CMK (cell line): ENCODE results near the gene NFYB.
A peak's percentile ranks its signal among the peaks of the same experiment; 100 is the strongest.
"Not testable (repeated sequence)": the region's sequence is repeated elsewhere in the genome, so short reads cannot be mapped to it uniquely, and the experiment has no call there.

Experiments used
- DNase-seq: peaks from one replicate; pipeline ENCODE4 v3.0.0-alpha.2; 2010; ENCODE audit warnings: low read depth

NFYB gene

GRCh38 chr12:104137902-104138796 is at the start of gene NFYB:
NFYB (minus strand) TSS chr12:104138210; CDS start chr12:104135453, 2,757 bp downstream.
- DNase-seq, result peak; percentile 72

GRCh38 chr12:104187446-104188155 is 49.6 kb upstream of the NFYB start:
- DNase-seq, result no peak

- DNase-seq, result no peak
These were observed 45.4 kb upstream of the NFYB start for GRCh38 chr12:104183443-104183842.

- no peak for DNase-seq
These were observed 44.8 kb upstream of the NFYB start for GRCh38 chr12:104182621-104183378.

GRCh38 chr12:104182144-104182543 is 44.1 kb upstream of the NFYB start:
- no peak for DNase-seq

GRCh38 chr12:104181313-104181712 is 43.3 kb upstream of the NFYB start:
- DNase-seq, result no peak

- DNase-seq, result no peak
These were observed 42.4 kb upstream of the NFYB start for GRCh38 chr12:104180374-104180773.

GRCh38 chr12:104177663-104178501 is 39.9 kb upstream of the NFYB start:
- DNase-seq, result no peak

GRCh38 chr12:104177336-104177662 is 39.3 kb upstream of the NFYB start:
- DNase-seq, result no peak

- DNase-seq, result no peak
These were observed 37.8 kb upstream of the NFYB start for GRCh38 chr12:104175726-104176247.

- not testable (repeated sequence) for DNase-seq
These were observed 35.8 kb upstream of the NFYB start for GRCh38 chr12:104173804-104174203.

- DNase-seq, result no peak
These were observed 34.5 kb upstream of the NFYB start for GRCh38 chr12:104172570-104172947.

GRCh38 chr12:104171785-104172569 is 34.0 kb upstream of the NFYB start:
- DNase-seq, result no peak

GRCh38 chr12:104168596-104168995 is 30.6 kb upstream of the NFYB start:
- no peak for DNase-seq

GRCh38 chr12:104167519-104168458 is 29.8 kb upstream of the NFYB start:
- DNase-seq, result no peak

- DNase-seq, result no peak
These were observed 28.5 kb upstream of the NFYB start for GRCh38 chr12:104166465-104166864.

GRCh38 chr12:104165801-104166200 is 27.8 kb upstream of the NFYB start:
- no peak for DNase-seq

- no peak for DNase-seq
These were observed 26.6 kb upstream of the NFYB start for GRCh38 chr12:104164634-104165033.

- DNase-seq, result no peak
These were observed 25.6 kb upstream of the NFYB start for GRCh38 chr12:104163631-104164030.

- DNase-seq, result not testable (repeated sequence)
These were observed 25.0 kb upstream of the NFYB start for GRCh38 chr12:104163028-104163427.
